ENCODE data around the gene POU6F2. TPM values are rescaled to one million over a fixed set of nuclear protein-coding genes. Genes with fewer than 3 reads are reported as not detected.
"Not testable (repeated sequence)": the region's sequence is repeated elsewhere in the genome, so short reads cannot be mapped to it uniquely, and the experiment has no call there.

The POU6F2 gene
- total RNA-seq, 1 donor from 2014 or later, result not detected

DNA sequence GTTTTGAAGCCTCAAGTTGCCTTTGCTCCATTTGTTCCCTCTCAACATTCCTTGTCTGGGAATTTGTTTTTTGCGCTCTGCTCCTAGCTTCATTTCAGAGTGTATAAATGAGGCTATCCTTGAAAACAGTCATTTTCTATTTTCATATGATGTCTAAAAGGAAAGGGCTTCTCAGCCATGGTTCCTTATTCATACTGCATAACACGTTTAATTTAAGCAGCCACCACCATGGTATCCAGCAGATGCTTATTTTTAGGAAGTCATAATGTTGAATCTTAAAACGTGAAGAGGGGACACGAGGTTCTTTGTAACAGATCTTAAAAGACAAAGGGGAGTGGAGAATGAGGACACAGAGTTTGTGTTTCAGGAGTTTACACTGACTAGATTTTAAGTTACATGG is 14.5 kb downstream of the POU6F2 start:
- DNase-seq (ENCODE audit: low read depth in 2 of 2), result no peak

GRCh38 chr7:39001595-39001994 is 23.9 kb downstream of the POU6F2 start:
- no peak for DNase-seq (ENCODE audit: low read depth in 2 of 2)

GRCh38 chr7:39002755-39003154 is 25.0 kb downstream of the POU6F2 start:
- DNase-seq (ENCODE audit: low read depth in 2 of 2), result no peak

DNA sequence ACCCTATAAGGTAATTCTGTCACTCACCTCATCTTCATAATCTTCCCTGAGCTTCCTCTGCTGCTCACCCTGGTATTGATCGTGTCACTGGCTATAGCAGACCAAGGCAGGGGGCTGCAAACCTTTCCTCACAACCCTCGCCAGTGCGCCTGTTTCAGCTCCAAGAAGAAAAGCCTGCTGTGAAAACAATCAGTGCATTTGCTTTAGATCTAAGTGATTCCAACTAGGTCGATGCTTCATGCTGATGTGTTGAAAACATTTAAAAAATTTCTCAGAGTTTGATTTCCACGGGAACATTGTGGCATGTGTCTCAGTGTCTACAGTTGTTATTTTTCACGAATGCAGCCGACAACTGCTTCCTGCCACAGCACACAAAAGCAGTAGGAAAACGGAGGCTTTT is 27.3 kb downstream of the POU6F2 start:
- DNase-seq (ENCODE audit: low read depth in 2 of 2), result no peak

- no peak for DNase-seq (ENCODE audit: low read depth in 2 of 2)
Measured at GRCh38 chr7:39005461-39005860, 27.8 kb downstream of the POU6F2 start.

GRCh38 chr7:39013049-39013939 is 35.6 kb downstream of the POU6F2 start:
- DNase-seq (ENCODE audit: low read depth in 2 of 2), result not testable (repeated sequence)

- DNase-seq (ENCODE audit: low read depth in 2 of 2), result no peak
Measured at GRCh38 chr7:39016609-39017008, 38.9 kb downstream of the POU6F2 start.

DNA sequence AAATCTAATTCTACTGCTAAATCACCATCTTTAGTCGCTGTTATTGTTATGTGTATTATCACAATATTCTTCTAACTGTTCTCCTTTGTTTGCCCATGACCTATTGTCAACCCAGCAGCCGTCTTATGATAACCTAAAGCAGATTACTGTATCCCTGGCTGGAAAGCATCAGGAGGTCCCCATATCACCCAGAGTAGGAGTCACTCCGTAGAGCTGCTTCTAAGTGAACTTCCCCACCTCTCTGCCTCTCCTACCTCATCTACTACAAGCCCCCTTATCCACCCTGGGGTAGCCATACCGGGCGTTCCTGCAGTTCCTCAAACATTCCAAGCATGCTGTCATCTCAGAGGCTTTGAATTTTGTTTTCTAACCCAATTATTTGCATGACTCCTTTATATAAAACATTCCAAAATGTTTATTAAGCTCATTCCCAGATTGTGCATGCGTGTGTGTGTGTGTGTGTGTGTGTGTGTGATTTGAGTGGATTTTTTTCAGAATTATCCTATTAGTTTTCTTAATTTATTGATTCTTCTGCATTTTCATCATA is 39.7 kb downstream of the POU6F2 start:
- no peak for DNase-seq (ENCODE audit: low read depth in 2 of 2)

DNA sequence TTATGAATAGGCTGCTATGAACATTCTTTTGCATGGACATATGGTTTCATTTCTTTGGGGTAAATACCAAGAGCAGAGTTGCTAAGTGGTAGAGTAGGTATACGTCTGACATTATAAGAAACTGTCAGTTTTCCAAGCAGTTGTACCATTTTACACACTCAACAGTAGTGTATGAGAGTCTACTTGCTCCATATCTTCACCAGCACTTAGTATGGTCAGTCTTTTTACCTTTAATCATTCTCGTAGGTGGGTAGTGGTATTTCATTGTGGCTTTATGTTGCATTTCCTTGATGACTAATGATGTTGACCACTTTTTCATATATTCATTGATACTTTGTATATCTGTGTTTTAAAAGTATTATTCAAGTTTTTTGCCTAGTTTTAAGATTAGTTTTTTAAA is 45.1 kb downstream of the POU6F2 start:
- DNase-seq (ENCODE audit: low read depth in 2 of 2), result no peak

GRCh38 chr7:39027491-39027890 is 49.8 kb downstream of the POU6F2 start:
- no peak for DNase-seq (ENCODE audit: low read depth in 2 of 2)

- no peak for DNase-seq (ENCODE audit: low read depth in 2 of 2)
Measured at GRCh38 chr7:39033885-39034624, 56.3 kb downstream of the POU6F2 start.

GRCh38 chr7:39035156-39035555 is 57.4 kb downstream of the POU6F2 start:
- DNase-seq (ENCODE audit: low read depth in 2 of 2), result no peak

GRCh38 chr7:39035903-39036302 is 58.2 kb downstream of the POU6F2 start:
- no peak for DNase-seq (ENCODE audit: low read depth in 2 of 2)

GRCh38 chr7:39042670-39043069 is 65.0 kb downstream of the POU6F2 start:
- no peak for DNase-seq (ENCODE audit: low read depth in 2 of 2)

DNA sequence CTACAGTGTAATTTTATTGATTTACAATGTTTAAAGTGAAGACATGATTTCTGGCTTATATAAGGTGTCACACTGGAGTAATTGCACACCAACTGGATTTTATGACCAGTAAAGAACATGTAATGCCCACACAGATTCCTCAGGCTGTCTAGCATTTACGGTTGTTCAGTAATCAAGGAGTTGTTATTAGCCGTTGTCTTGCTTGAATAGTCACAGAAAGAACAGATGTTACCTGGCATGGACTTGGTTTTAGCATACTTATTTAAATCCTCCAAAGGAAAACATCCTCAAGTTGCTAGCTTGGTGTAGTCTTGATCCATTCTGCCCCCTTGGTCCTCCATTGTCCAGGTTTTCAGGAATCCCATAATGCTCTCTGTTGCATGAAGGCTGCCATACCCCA is 65.8 kb downstream of the POU6F2 start:
- no peak for DNase-seq (ENCODE audit: low read depth in 2 of 2)

DNA sequence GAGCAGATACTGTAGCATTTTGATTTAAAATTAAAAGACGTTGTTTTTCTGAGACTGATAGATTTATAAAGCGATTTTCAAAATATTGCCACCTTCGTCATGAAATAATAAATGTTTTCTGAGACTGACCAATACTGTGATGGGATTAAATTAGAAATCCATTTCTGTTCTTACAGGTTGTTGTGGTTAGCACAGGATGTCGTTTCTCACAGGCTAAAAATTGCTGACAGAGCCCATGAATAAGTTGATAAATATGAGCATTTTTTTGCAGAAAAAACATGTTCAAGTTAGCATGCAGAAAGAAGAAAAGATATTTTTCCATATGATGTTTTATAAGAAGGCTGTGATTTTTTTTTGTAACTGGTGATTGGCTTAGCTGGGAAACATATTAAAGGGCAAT is 66.8 kb downstream of the POU6F2 start:
- no peak for DNase-seq (ENCODE audit: low read depth in 2 of 2)

- no peak for DNase-seq (ENCODE audit: low read depth in 2 of 2)
Measured at GRCh38 chr7:39045231-39045630, 67.5 kb downstream of the POU6F2 start.

DNA sequence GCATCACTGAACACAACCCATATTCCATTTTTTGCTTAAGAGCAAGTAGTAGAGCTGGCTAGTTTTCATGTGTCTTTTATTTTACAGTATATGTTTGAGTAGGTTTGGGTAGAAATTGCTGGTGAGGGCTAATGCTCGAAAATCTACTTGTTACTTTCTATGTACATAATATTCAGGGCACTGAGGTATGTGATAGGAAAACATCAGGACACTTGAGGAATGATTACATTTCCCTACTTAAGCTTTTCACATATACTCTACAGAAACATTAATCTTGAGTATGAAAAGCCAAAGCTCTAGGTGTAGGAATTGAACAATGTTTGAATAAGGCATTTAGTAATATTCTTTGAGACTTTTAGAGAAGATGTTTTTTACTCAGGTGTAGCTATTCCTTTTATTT is 73.6 kb downstream of the POU6F2 start:
- DNase-seq (ENCODE audit: low read depth in 2 of 2), result no peak

- no peak for DNase-seq (ENCODE audit: low read depth in 2 of 2)
Measured at GRCh38 chr7:39051707-39052106, 74.0 kb downstream of the POU6F2 start.

- DNase-seq (ENCODE audit: low read depth in 2 of 2), result no peak
Measured at GRCh38 chr7:39054731-39055130, 77.0 kb downstream of the POU6F2 start.

GRCh38 chr7:39056153-39056552 is 78.4 kb downstream of the POU6F2 start:
- no peak for DNase-seq (ENCODE audit: low read depth in 2 of 2)

DNA sequence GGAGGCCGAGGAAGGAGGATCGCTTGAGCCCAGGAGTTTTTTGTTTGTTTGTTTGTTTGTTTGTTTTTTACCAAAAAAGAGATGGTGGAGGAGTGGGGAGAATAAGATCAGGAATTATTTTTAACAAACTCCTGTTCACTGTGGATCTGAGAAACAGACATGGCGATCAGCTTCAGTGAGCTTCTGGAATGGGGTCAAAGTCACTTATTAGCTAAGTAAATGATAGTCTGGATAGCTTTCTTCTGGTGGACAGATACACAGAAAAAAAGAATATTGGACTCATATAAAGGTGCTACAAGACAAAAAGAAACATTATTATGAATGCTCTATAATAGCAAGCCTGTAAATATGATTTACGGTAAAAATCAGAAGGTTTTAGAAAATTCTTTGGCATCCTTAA is 85.1 kb downstream of the POU6F2 start:
- DNase-seq (ENCODE audit: low read depth in 2 of 2), result no peak

GRCh38 chr7:39069031-39069430 is 91.3 kb downstream of the POU6F2 start:
- no peak for DNase-seq (ENCODE audit: low read depth in 2 of 2)

Measured in lung microvascular endothelial cell (primary cell).